Activated CD4-positive, alpha-beta T cell treated with anti-CD3 and anti-CD28 coated beads, Interleukin-2, amount 10 ng/mL, durations not matched to agents 7 days and 5 days (primary cell): ENCODE measurements around the gene SS18L1. TPM values are rescaled to one million over a fixed set of nuclear protein-coding genes. Genes with fewer than 3 reads are reported as not detected.
A peak's percentile ranks its signal among the peaks of the same experiment; 100 is the strongest.

Experiments used
- CTCF ChIA-PET: fragments of 350-600 bp; sonication (Branson Sonifier 250); formaldehyde crosslinking; loops from one replicate; lab custom pipeline; 2021; ENCODE audit warnings: antibody characterized with exemption; lab: Charles Lee
- POLR2A ChIA-PET: fragments of 350-600 bp; sonication (Branson Sonifier 250); formaldehyde crosslinking; loops from one replicate; lab custom pipeline; 2021; ENCODE audit warnings: antibody characterized with exemption; lab: Charles Lee
- DNase-seq: peaks from one replicate; pipeline ENCODE4 v3.0.0-alpha.2; 2020
- H3K27ac Mint-ChIP-seq: one replicate; pipeline ENCODE4 v1.8.0; 2021; ENCODE audit warnings: mild to moderate bottlenecking, moderate library complexity, mixed read lengths
- H3K27me3 Mint-ChIP-seq: one replicate; pipeline ENCODE4 v1.8.0; 2021; ENCODE audit warnings: mixed read lengths
- H3K36me3 Mint-ChIP-seq: one replicate; pipeline ENCODE4 v1.8.0; 2021; ENCODE audit warnings: low read depth, mixed read lengths
- H3K4me1 Mint-ChIP-seq: one replicate; pipeline ENCODE4 v1.8.0; 2021; ENCODE audit warnings: mixed read lengths
- H3K4me3 Mint-ChIP-seq: one replicate; pipeline ENCODE4 v1.8.0; 2021; ENCODE audit warnings: mild to moderate bottlenecking, moderate library complexity, mixed read lengths
- H3K9me3 Mint-ChIP-seq: one replicate; pipeline ENCODE4 v1.8.0; 2021; ENCODE audit warnings: mixed read lengths
- total RNA-seq, 2 experiments: library from RNA; stranded (reverse); gene quantifications; one replicate each; pipeline ENCODE4 v1.2.3, GENCODE V29; 2021

Gene SS18L1
- total RNA-seq, 2 experiments from 2014 or later = 17.3 to 19.7 TPM

DNA sequence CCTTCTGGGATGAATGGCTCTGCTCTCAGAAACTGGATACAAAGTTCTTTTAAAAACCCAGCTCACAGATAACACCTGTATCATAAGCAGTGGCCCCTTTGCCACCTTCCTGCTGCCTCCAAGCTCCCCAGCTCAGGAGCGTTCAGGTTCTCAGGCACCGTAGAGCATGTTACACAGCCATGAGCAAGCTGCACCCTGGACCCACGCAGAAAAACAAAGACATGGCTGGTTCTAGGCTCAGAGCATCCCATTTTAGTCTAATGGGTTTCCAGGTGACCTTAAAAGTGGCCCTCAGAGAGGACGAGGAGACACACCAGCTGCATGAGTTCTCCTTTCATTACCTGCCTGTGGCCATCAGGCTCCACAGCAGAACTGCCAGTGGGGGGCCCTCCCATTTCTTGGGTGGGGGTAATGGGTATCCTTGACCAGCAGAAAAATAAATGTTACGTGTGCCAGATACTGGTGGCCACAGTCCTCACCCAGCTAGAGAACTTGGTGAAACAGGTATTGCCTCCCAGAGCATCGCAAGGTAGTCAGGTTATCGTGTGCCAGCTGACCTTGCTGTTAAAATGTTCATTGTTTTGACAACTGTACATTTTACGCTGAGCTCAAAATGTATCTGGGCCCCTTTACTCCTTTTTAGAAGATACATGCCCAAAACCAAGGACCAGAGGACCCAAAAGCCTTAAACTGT is 7.8 kb upstream of the SS18L1 start:
- peaks cover 53% of the 10 kb centered on the region for H3K4me1 Mint-ChIP-seq
- no peak overlapping the region for H3K4me3 Mint-ChIP-seq
- no peaks in the 10 kb centered on the region for H3K27me3 Mint-ChIP-seq
- DNase-seq = no peak
- no peak overlapping the region for H3K27ac Mint-ChIP-seq
- ChIA-PET POLR2A (no interaction called here), CTCF (interaction anchor here (0.6 to 2.0 kb wide), 6 partner anchors 14 to 125 kb away, joined by 3 to 9 read pairs (median 3); partner anchors contain the start of gene LSM14B)
- peaks cover 77% of the 10 kb centered on the region for H3K36me3 Mint-ChIP-seq
- no peaks in the 10 kb centered on the region for H3K9me3 Mint-ChIP-seq

DNA sequence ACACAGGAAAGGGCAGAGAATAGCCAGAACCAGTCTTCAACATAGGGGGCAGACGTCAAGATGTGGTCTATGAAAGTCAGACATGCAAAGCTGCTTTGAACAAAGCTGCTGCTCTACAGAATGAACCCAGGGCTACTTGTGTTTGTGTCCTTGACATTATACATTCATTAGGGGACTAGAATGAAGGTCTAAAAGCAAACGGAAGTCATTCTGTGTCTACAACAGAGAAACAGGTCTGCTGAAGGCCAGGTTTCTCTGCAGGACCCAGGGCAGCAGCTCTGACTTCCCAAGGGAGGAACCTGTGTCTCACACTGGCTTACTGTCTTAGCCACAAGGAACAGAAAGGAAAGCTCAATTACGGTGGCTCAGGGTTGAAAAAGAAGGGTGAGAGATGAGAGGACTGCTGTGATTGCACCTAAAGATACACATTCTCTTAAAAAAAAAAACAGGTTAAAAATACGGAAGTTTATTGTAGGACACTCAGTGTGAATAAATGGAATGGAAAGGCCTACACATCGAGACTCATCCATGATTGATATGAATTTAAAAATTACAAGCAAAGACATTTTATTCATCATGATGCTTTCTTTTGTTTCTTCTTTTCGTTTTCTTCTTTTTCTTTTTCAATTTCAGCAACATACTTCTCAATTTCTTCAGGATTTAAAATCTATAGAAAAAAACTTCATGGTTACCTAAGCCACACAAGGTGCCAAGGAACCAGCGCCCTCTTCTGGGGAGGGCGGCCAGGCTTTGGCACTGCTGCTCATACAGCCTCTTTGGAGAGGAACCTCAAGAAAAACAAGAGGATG is 7.1 kb upstream of the SS18L1 start:
- Mint-ChIP-seq H3K36me3 (peaks cover 76% of the 10 kb centered on the region), H3K4me3 (no peak overlapping the region), H3K4me1 (peaks cover 55% of the 10 kb centered on the region), H3K9me3 (no peaks in the 10 kb centered on the region), H3K27me3 (no peaks in the 10 kb centered on the region), H3K27ac (peak overlapping the region; percentile 71)
- ChIA-PET POLR2A (no interaction called here), CTCF (interaction anchor here (0.6 to 2.0 kb wide), 6 partner anchors 15 to 126 kb away, joined by 3 to 9 read pairs (median 3); partner anchors contain the start of gene LSM14B)
- DNase-seq = peak; percentile 79

DNA sequence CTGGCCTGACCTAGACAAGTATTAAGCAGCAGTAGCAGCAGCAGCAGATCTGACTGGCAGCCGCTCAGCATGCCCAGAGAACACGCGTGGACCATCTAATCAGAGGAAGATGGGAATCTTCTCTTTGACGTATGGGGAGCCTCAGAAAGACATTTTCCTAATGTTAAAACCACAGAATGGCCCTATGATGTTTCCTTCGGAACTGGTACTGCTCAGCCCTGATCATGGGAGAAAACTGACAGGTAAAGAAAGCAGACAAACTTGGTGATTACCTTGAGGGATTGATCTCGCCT is 6.5 kb upstream of the SS18L1 start:
- H3K4me3 Mint-ChIP-seq = no peak overlapping the region
- H3K27ac Mint-ChIP-seq = peak overlapping the region; percentile 71
- ChIA-PET CTCF (interaction anchor here (2.0 kb wide), 1 partner anchor 126 kb away, joined by 9 read pairs; no protein-coding TSS in a partner anchor), POLR2A (no interaction called here)
- no peak for DNase-seq
- no peaks in the 10 kb centered on the region for H3K9me3 Mint-ChIP-seq
- peaks cover 73% of the 10 kb centered on the region for H3K36me3 Mint-ChIP-seq
- H3K4me1 Mint-ChIP-seq = peaks cover 56% of the 10 kb centered on the region
- no peaks in the 10 kb centered on the region for H3K27me3 Mint-ChIP-seq

DNA sequence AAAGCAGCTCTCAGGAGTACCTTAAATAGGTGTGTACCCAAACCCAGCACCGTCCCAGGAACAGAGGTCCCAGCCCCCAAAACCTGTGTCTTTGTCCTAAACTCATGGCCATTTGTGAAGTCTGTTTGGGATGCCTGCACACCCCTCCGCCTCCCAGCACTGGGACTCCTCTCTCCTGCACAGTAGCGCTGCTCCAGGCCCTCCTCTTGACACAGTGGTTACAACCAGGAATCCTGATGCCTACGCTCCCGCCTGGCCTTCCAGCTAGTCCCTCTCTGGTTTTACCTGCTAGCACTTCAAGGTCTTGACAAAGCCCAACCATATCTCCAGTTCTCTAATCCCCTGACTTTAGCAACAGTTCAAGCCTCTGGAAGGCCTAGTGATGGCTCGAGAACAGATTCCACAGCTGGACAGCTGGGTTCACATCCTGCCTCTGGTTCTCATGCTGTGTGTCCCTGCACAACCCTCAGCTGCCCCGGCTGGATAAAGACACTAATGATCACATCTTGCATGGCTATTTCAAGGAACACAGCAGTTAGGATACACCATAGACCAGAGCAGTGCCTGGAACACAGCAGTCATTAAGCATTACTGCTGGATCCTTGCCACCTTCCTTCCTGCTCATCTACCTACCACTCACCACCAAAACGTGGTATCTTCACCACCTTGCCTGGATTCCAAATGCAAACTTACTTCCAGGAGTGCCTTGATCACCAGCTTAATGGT is 5.9 kb upstream of the SS18L1 start:
- Mint-ChIP-seq H3K27me3 (no peaks in the 10 kb centered on the region), H3K27ac (peak overlapping the region; percentile 33), H3K9me3 (no peaks in the 10 kb centered on the region), H3K4me3 (no peak overlapping the region), H3K4me1 (peaks cover 55% of the 10 kb centered on the region), H3K36me3 (peaks cover 68% of the 10 kb centered on the region)
- ChIA-PET POLR2A (interaction anchor here (0.6 kb wide), 1 partner anchor 76 kb away, joined by 3 read pairs; no protein-coding TSS in a partner anchor), CTCF (interaction anchor here (2.0 kb wide), 1 partner anchor 127 kb away, joined by 9 read pairs; no protein-coding TSS in a partner anchor)
- DNase-seq = no peak

DNA sequence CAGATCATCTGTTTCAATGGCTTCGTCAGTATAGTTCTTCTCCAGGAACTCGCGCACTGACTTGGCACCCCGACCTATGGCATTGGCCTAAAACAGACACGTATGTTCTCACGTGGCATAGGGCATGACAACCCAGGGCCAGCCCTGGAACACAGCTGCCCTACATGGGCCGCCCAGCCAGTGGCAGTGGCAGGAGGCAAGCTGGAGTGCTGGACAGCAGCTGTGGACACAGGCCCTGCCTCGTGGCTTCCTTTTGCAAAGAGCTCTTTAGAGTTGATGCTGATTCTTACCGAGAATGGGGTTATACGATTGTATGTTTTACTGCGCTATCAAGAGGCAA is 5.4 kb upstream of the SS18L1 start:
- CTCF ChIA-PET = interaction anchor here (0.6 kb wide), 1 partner anchor 113 kb away, joined by 4 read pairs; no protein-coding TSS in a partner anchor
- Mint-ChIP-seq H3K27ac (peak overlapping the region; percentile 33), H3K27me3 (no peaks in the 10 kb centered on the region), H3K9me3 (no peaks in the 10 kb centered on the region), H3K4me1 (peaks cover 51% of the 10 kb centered on the region), H3K4me3 (no peak overlapping the region), H3K36me3 (peaks cover 67% of the 10 kb centered on the region)
- POLR2A ChIA-PET = interaction anchor here (0.6 kb wide), 1 partner anchor 77 kb away, joined by 3 read pairs; no protein-coding TSS in a partner anchor
- no peak for DNase-seq

DNA sequence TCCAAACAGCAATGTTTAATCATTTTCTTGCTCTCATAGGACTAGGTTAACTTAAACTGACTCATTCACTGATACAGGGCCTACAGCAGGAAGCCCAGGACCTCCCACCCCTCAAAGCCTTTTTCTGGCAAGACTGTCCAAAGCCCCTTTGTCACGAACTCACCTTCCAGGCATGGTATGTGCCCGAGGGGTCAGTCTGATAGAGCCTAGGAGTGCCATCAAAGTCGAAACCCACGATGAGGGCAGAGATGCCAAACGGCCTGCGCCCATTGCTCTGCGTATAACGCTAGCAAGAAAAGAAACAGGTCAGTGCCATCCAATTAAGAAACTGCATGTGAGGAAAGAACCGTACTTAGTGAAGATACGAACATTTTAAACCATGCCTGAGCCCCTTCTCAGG is 4.7 kb upstream of the SS18L1 start:
- no peak for DNase-seq
- ChIA-PET CTCF (interaction anchor here (0.6 kb wide), 1 partner anchor 114 kb away, joined by 4 read pairs; no protein-coding TSS in a partner anchor), POLR2A (no interaction called here)
- Mint-ChIP-seq H3K36me3 (peaks cover 60% of the 10 kb centered on the region), H3K9me3 (no peaks in the 10 kb centered on the region), H3K27me3 (no peaks in the 10 kb centered on the region), H3K4me1 (peaks cover 46% of the 10 kb centered on the region), H3K4me3 (no peak overlapping the region), H3K27ac (peak overlapping the region; percentile 54)

DNA sequence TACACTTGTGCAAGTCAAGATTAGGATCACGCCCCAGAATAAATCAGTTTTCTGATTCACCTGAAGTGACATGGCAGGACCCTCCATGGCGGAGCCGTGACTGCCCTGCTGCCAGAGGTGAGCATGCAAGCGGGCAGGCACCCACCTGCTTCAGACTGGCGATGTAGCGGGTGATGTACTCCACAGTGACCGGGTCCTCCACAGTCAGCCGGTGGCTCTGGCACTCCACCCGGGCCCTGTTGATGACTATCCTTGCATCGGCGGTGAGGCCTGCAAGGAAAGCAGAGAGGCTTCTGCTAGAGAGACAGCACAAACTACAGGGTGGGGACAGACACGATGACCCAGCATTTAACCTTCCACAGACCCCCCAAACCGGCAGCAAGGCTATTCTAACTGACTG is 3.9 kb upstream of the SS18L1 start:
- Mint-ChIP-seq H3K27me3 (no peaks in the 10 kb centered on the region), H3K27ac (peak overlapping the region; percentile 92), H3K9me3 (no peaks in the 10 kb centered on the region), H3K36me3 (peaks cover 57% of the 10 kb centered on the region), H3K4me1 (peaks cover 46% of the 10 kb centered on the region), H3K4me3 (no peak overlapping the region)
- DNase-seq = no peak
- POLR2A ChIA-PET = no interaction called here
- CTCF ChIA-PET = no interaction called here

DNA sequence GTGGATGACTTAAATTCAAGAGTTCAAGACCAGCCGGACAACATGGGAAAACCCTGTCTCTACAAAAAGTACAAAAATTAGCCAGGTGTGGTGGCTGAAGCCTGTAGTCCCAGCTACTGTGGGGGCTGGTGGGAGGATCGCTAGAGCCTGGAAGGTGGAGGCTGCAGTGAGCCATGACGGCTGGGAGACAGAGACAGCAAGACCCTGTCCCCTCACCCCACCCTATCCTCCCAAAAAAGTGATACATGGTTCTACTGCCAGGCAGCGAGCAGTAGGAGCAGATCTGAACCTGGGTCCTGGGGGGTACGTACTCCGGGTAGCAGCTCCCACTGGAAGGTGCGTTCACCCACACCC is 2.5 kb upstream of the SS18L1 start:
- DNase-seq = no peak
- peaks cover 60% of the 10 kb centered on the region for H3K4me1 Mint-ChIP-seq
- H3K9me3 Mint-ChIP-seq = no peaks in the 10 kb centered on the region
- ChIA-PET CTCF (interaction anchor here (1.2 to 1.4 kb wide), 2 partner anchors 14 to 130 kb away, joined by 3 read pairs; no protein-coding TSS in a partner anchor), POLR2A (no interaction called here)
- peaks cover 50% of the 10 kb centered on the region for H3K36me3 Mint-ChIP-seq
- no peaks in the 10 kb centered on the region for H3K27me3 Mint-ChIP-seq
- H3K27ac Mint-ChIP-seq = peak overlapping the region; percentile 92
- H3K4me3 Mint-ChIP-seq = peak overlapping the region; percentile 81

DNA sequence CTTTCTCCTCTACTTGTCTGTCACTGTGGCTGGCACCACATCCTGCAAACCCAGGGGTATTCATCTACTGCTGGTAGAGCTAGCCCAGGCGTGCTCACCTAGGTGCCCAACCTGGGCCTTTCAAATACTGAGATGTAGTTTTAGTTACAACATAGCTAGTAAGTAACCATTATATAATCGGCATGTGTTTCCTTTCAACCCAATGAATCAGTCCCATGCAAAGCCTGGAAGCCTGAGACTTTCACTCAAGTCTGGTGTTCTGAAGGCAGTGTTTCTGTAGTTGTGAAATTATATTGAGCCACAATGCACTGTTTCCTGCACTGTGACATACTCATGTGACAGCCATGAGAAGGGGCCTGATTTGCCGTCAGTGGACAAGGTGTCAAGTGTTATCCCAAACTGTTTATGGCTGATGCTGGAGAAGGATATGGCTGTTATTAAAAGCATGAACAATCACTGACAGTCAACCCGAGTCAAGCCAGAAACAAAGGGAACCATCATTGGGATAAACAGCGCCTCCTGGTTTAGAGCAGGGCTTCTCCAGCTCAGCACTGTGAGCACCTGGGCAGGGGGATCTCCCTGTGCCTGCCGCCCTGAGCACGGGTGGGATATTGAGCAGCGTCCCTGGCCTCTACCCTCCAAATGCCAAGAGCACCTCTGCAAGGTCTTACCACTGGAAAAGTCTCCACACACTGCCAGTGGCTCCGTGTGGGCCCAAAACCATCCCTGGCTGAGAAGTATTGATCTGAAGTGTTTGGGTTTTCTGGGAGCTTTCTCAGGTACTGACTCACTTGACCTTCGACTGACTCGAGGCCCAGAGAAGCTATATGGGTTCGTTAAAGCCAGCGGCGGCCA is 1.9 kb upstream of the SS18L1 start:
- CTCF ChIA-PET = interaction anchor here (0.5 to 1.4 kb wide), 3 partner anchors 15 to 130 kb away, joined by 3 read pairs; no protein-coding TSS in a partner anchor
- H3K4me3 Mint-ChIP-seq = peak overlapping the region; percentile 81
- POLR2A ChIA-PET = interaction anchor here (0.6 kb wide), 1 partner anchor 112 kb away, joined by 13 read pairs; no protein-coding TSS in a partner anchor
- no peaks in the 10 kb centered on the region for H3K27me3 Mint-ChIP-seq
- peak overlapping the region; percentile 92 for H3K27ac Mint-ChIP-seq
- DNase-seq = peak; percentile 40
- no peaks in the 10 kb centered on the region for H3K9me3 Mint-ChIP-seq
- H3K4me1 Mint-ChIP-seq = peaks cover 61% of the 10 kb centered on the region
- peaks cover 44% of the 10 kb centered on the region for H3K36me3 Mint-ChIP-seq

DNA sequence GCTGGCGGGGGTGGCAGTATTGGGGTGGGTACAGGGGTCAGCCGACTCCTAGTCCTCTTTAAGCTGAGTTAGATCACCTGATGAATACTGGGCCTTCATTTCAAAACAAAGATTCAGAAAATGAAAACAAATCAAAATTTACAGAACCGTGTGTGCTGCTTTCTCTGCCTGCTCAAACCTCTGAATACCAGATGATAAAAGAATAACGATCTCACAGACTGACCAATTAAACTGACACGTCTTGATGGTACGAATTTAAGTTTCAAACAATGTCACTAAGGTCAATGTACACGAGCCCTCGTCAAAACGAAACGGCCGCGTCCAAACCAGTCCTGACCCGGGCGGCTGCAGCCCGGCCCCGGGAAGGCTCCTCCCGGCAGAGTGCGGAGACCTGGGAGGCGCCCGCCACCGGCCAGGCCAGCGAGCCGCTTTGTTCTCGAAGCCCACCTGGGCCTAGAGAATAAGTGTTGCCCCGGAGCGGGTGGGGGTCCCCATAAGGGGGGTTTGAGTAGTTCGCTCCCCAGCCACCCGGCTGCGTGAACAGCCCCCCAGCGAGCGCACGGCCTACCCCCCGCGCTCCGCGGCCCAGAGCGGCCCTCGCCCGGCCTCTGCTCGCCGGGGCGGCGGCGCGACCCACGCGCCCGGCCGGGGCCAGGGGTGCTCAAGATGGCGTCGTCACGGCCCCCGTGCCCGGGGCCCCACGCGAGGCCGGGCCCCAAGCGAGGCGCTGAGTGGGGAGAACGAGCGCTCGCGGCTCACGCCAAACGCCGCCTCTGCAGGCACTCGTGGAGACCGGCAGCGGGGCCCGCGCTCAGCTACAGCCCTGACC is 1.1 kb upstream of the SS18L1 start:
- Mint-ChIP-seq H3K27me3 (no peaks in the 10 kb centered on the region), H3K4me1 (peaks cover 62% of the 10 kb centered on the region), H3K4me3 (peak overlapping the region; percentile 81), H3K36me3 (peaks cover 38% of the 10 kb centered on the region), H3K27ac (peak overlapping the region; percentile 92), H3K9me3 (no peaks in the 10 kb centered on the region)
- CTCF ChIA-PET = interaction anchor here (0.5 to 1.4 kb wide), 4 partner anchors 16 to 163 kb away, joined by 3 read pairs; no protein-coding TSS in a partner anchor
- POLR2A ChIA-PET = interaction anchor here (0.6 to 0.9 kb wide), 2 partner anchors 20 to 113 kb away, joined by 3 to 13 read pairs; partner anchors contain the start of gene LSM14B
- no peak for DNase-seq
